Left ventricle myocardium superior (tissue), 1 donor: Measurements from ENCODE around the gene ZNF117. TPM values are rescaled to one million over a fixed set of nuclear protein-coding genes. Genes with fewer than 3 reads are reported as not detected.
A peak's percentile ranks its signal among the peaks of the same experiment; 100 is the strongest.
"Not testable (repeated sequence)": the region's sequence is repeated elsewhere in the genome, so short reads cannot be mapped to it uniquely, and the experiment has no call there.

ENCODE experiments used
- ATAC-seq: fragments of 200-7000 bp; cut with Tn5 transposase; one replicate; pipeline ENCODE4 v1.9.1; 2020; ENCODE audit warnings: mild to moderate bottlenecking, moderate library complexity
- DNase-seq: peaks from one replicate; pipeline ENCODE4 v3.0.0-alpha.2; 2020
- intact Hi-C: fragments of 100-400 bp; cut with micrococcal nuclease; formaldehyde crosslinking; loops from one replicate; pipeline ENCODE4 v1.11.0; 2022
- long read RNA-seq: library from polyadenylated mRNA; unstranded; transcript quantifications from one replicate; pipeline ENCODE4 v2.0.0, GENCODE V29; 2021
- total RNA-seq: library from RNA; stranded (reverse); fragmentation: NEBNext Ultra II Directional; extraction: Animal tissue kit (Norgen Biotek cat#: 25700); gene quantifications from one replicate; pipeline ENCODE4 v1.2.1, GENCODE V29; 2021
- donor health status: DM: no; HTN: yes; CAD: no; lungs with severe emphysema.

Gene ZNF117
- total RNA-seq, result 2.8 TPM
- long read RNA-seq, partial matches to known transcripts, result 0 of 3 reads
- long read RNA-seq, other reads (novel, unspliced or antisense), result 3 of 3 reads

DNA sequence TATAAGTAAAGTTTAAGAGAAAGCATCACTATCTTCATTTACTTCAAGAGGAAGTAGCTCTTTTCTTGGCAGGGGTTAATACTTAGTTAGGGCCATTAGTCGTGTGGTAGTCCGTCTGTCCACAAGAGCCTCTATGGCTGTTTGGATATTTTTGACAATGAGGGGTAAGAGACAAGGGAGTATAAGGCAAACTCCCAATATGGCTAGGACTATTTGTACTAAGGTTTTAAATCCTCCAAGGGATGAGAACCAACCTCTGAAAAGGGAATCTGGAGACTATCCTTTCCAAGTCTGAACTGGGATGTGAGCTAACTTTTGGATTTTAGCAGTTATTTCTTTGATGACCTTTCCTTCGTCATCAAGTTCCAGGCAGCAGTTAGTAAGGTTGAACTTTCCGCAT is at the start of gene ZNF117:
TSS of gene ZNF117 (minus strand) at position 101 of the 400 bp plus-strand sequence.
- DNase-seq, result no peak
- ATAC-seq, result no peak
- intact Hi-C loops, result no loop called here

- intact Hi-C loops, result not testable (repeated sequence)
- DNase-seq (peak; percentile 59), ATAC-seq (peak; percentile 7)
These were observed 47.9 kb upstream of the ZNF117 start for GRCh38 chr7:65038767-65039166.

GRCh38 chr7:65037740-65038688 is 47.2 kb upstream of the ZNF117 start:
- intact Hi-C loops, result no loop called here
- DNase-seq (peak; percentile 96), ATAC-seq (peak; percentile 96)

- peak; percentile 34 for ATAC-seq
- intact Hi-C loops, DNase-seq: not testable (repeated sequence)
These were observed 45.7 kb upstream of the ZNF117 start for GRCh38 chr7:65036526-65036925.

DNA sequence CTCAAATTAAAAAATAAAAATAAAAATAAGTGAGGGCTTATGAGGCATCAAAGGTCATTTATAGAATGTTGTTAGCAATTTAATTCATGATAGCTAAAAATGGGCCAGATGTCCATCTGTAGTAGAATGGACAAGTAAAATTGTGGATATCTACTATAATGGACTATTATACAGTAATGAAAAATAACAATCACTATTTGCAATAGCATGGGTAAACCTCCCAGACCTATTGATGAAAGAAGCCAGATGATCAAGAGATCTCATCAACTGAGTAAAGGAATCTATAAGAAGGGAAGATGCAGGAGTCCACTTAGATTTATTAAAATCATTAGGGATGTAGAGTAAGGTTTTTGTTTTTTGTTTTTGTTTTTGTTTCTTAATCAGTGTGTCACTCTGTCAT is 44.6 kb upstream of the ZNF117 start:
- ATAC-seq, DNase-seq, intact Hi-C loops: not testable (repeated sequence)

DNA sequence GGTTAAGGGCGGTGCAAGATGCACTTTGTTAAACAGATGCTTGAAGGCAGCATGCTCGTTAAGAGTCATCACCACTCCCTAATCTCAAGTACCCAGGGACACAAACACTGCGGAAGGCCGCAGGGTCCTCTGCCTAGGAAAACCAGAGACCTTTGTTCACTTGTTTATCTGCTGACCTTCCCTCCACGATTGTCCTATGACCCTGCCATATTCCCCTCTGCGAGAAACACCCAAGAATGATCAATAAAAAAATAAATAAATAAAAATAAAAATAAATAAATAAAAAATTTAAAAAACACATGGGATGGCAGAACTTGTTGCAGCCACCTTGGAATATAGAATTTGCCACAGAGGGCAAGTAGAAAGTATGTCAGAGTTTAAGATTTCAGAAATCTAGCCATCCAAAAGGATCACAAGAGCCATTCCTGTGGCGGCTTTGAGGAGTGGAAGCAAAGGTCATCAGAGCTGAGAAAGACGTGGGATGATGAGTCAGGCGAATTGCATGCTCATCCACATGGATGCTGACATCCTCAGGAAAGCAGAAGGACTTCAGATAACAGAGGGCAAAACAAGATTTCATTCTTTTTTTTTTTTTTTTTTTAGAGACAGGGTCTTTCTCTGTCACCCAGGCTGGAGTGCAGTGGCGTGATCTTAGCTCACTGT is 43.4 kb upstream of the ZNF117 start:
- ATAC-seq, intact Hi-C loops, DNase-seq: not testable (repeated sequence)

DNA sequence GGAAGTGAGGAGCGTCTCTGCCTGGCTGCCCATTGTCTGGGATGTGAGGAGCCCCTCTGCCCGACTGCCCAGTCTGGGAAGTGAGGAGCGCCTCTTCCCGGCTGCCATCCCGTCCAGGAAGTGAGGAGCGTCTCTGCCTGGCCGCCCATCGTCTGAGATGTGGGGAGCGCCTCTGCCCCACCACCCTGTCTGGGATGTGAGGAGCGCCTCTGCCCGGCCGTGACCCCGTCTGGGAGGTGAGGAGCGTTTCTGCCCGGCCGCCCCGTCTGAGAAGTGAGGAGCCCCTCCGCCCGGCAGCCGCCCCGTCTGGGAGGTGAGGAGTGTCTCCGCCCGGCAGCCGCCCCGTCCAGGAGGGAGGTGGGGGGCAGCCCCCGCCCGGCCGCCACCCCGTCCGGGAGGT is 42.6 kb upstream of the ZNF117 start:
- DNase-seq, ATAC-seq, intact Hi-C loops: not testable (repeated sequence)

GRCh38 chr7:65025023-65025422 is 34.2 kb upstream of the ZNF117 start:
- intact Hi-C loops, ATAC-seq, DNase-seq: not testable (repeated sequence)

DNA sequence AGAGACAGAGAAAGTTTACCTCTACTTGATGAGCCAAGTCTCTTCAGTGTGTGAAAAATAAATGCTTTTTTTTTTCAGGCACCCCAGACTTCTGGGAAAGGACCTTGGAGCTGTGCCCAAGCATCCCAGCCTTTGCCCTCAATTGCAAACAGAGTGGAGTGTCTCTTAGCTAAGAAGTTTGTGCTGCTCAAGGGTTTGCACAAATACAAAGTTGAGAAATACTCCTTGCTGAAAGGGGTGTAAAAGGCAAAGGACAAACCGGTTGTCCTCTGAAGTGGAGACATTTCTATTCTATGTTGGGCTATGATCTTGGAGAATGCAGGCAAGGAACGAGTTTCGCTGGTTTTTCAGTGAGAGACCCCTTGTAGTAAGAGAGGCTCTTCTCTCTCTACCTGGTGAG is 30.1 kb upstream of the ZNF117 start:
- ATAC-seq, intact Hi-C loops, DNase-seq: not testable (repeated sequence)

DNA sequence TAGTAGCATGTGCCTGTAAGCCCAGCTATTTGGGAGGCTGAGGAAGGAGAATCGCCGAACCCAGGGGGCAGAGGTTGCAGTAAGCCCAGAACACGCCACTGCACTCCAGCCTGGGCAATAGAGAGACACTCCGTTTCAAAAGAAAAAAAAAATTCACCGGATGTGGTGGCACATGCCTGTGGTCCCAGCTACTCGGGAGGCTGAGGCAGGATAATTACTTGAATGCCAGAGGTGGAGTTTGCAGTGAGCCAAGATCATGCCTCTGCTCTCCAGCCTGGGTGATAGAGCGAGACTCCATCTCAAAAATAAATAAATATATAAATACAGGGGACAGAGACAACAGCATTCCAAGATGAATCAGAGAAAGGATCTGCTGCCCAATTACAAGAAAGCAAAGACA is 19.0 kb upstream of the ZNF117 start:
- intact Hi-C loops, ATAC-seq, DNase-seq: not testable (repeated sequence)

DNA sequence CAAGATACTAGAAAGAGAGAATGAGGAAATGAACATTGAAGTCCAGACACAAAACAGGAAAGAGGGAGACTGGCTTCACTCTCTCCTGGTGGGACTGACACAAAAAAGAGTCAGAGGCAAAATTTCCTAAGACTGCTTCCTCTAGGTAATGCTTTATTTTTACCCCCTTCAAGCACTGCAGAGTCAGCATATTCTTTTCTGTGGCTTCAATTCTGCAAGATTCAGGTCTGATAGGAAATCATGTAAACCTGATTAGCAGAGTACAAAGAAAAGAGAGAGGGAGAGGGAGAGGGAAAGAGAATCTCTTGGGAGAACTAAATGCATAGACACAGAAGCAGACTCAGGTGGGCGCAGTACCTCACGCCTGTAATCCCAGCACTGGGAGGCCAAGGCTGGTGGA is 18.6 kb upstream of the ZNF117 start:
- ATAC-seq, DNase-seq, intact Hi-C loops: not testable (repeated sequence)

DNA sequence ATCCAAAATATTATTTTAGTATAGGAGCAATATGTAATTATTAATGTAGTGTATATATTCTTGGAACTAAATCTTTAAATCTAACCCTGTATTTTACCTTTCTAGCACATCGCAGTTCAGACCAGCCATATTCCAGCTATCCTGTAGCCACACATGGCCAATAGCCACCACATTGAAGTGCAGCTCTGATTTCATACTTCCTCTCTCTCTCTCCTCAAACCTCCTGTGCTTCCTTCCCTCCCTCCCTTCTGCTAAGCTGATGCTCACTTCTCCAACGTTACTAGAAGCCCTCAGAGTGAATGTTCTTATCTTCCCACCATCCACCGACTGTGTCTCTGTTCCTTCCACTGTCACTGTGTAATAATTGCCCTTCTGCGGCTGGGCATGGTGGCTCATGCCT is 16.2 kb upstream of the ZNF117 start:
- ATAC-seq, result peak; percentile 33
- intact Hi-C loops, DNase-seq: not testable (repeated sequence)

DNA sequence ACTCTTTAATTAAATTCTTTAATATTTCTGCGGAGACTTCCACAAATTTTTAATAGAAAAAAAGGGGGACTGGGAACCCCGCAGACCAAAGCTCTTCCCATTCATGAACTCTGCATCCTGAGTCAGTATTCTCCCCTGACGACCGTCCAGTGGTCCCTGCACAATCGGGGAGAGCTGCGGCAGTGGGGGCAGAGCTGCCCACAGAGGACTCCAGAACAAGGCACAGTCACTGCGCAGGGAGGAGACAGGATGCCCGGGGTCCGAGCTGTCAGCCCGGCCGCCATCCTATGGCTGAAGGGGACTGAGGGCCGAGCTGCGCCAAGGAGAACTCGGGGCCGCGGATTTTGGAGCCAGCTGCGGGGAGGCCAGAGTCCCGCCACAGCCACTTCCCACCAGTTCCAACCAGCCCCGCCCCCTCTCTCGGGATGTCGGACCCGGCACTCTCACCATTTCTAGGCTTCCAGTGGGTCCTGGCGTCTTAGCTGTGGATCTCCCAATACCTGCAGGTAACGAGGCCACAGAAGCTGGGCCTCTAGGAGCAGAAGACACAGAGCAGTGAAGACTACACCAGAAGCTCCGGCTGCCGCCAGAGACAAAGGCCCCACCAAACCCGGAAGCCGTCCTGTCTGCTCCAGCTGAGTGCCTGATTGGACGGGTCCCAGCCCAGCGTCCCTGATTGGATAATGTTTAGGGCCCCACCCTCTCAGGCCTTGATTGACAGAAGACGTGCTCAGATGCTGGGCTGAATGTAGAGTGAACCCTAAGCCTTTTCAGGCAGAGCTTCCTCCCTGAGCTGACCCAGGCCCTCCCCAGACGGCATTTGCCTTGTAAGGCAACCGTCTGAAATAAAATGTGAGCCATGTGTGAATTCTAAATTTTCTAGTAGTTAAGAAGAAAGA is 15.5 kb upstream of the ZNF117 start, which contains the start of gene ERV3-1:
TSS of gene ERV3-1 (minus strand) at position 594 of the 899 bp plus-strand sequence. CDS start 13,661 bp downstream, outside the sequence.
- ATAC-seq (peak; percentile 100), DNase-seq (peak; percentile 95)
- intact Hi-C loops, result no loop called here

- DNase-seq (no peak), ATAC-seq (no peak)
- intact Hi-C loops, result no loop called here
These were observed 13.7 kb upstream of the ZNF117 start for GRCh38 chr7:65004575-65004974.

DNA sequence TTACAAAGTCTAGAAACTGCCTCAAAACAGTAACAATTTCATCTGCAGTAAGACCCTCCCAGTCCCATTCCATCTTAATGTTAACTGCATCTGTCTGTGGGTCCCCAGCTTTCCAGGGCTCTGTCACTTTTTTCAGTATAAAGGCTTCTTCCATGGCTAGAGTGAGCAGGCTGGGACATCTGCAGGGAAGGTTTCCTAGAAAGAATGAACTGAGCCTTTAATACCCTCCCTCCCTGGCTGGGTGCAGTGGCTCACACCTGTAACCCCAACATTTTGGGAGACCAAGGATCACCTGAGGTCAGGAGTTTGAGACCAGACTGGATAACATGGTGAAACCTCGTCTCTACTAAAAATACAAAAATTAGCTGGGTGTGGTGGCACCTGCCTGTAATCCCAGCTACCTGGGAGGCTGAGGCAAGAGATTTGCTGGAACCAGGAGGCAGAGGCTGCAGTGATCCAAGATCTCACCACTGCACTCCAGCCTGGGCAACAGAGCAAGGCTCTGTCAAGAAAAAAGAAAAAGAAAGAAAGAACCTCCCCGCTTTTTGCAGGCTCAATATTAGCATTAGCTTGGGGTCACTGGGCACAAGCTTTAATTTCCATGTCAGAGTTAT is 12.2 kb upstream of the ZNF117 start:
- intact Hi-C loops, result no loop called here
- ATAC-seq (no peak), DNase-seq (no peak)

DNA sequence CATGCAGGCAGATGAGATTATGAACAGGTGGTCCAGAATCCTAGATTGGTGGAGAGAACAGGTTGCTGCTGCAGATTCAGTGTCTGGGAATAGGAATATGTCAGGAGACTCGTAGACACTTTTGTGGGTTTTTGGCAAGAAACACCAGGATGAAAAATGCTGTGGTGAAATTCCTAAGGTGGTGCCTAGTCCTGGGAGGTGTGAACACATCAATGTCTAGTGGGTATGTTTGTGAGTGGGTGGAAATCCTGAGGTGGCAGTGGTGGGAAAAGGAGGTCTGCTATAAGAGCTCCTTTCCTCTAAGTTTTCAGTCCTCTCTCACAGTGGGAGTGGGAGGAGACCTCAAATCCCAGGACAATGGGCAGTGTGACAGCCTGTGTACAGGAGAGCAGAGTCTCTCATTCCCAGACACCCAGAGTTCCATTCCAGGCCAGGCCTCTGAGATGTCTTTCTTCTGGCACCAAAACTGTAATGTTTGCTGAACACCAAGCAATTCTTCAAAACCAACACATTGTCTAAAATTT is 10.5 kb upstream of the ZNF117 start:
- intact Hi-C loops, result no loop called here
- ATAC-seq, result no peak

DNA sequence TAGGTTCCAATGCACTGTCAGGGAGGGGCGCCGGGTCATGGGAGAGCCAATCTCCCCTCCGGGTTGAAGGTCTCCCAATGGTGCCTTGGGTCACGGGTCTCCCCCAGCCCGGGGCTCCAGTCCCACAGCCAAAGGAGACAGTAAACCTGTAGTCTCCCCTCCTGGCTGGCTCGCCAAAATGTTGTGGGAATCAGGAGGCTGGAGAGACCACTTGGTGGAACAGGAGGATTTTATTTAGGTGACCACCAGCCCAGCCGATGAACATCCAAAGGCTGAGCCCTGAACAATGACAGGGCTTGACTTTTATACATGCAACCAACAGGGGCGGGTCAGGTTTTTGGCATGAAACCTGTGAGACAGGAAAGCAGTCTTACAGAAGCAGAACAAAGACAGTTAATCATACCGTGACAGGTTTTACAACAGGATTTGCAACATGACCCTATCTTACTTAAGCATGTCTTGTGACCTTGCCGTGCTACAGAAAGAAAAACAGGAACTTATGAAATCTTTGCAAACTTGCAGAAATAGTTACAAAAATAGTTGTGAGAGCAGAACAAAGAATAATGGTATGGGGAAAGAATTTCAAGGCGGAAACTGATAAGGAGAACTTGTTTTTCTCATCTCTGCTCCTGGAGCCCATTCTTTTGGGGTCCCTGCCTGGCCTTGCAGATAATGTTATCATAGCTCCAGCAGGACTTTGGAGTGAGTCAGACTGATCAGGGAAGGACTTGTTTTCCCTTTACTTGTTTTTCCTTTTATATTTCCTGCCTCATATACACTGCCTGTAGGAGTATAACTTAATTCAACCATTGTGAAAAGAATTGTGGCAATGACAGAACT is 8.5 kb upstream of the ZNF117 start:
- DNase-seq (no peak), ATAC-seq (peak; percentile 5)
- intact Hi-C loops, result no loop called here

More for the DNA sequence above, 10.5 kb upstream of the ZNF117 start:
- no peak for DNase-seq
